Right renal pelvis (tissue), 4 donors: ENCODE data around the gene DCP1B. TPM values are rescaled to one million over a fixed set of nuclear protein-coding genes. Genes with fewer than 3 reads are reported as not detected.

Experiments used
- DNase-seq, 4 donors: peaks; one replicate each; pipeline ENCODE4 v3.0.0-alpha.2; 2013; ENCODE audit warnings: low read depth in 4 of 4, low spot score in 3 of 4, missing footprints in 1 of 4
- polyA plus RNA-seq, 4 donors: library from polyadenylated mRNA; unstranded; fragments of 120-200 nt; gene quantifications; one replicate each; pipeline ENCODE4 v1.2.1, GENCODE V29; 2013; ENCODE audit not compliant: insufficient read length in 4 of 4

The DCP1B gene
- polyA plus RNA-seq, 4 donors: 27.4 to 34.7 (median 31.2) TPM

GRCh38 chr12:1911598-1912575 is 92.4 kb downstream of the DCP1B start:
- no peak for DNase-seq

- no peak for DNase-seq
Measured at GRCh38 chr12:1910468-1910867, 93.8 kb downstream of the DCP1B start.

GRCh38 chr12:1908758-1909157 is 95.5 kb downstream of the DCP1B start:
- DNase-seq: no peak

- no peak for DNase-seq
Measured at GRCh38 chr12:1907652-1908611, 96.3 kb downstream of the DCP1B start.

- no peak for DNase-seq
Measured at GRCh38 chr12:1906579-1906978, 97.7 kb downstream of the DCP1B start.

- no peak for DNase-seq
Measured at GRCh38 chr12:1904875-1905274, 99.4 kb downstream of the DCP1B start.

GRCh38 chr12:1896964-1897363 is 107.3 kb downstream of the DCP1B start:
- no peak for DNase-seq

Other genes starting within 250 kb of the DCP1B start
- gene LRTM2, start 183.9 kb downstream of the DCP1B start, polyA plus RNA-seq: under 1 TPM; 0.26 to 0.58 (median 0.44) TPM
- gene CACNA2D4, start 85.8 kb downstream of the DCP1B start, polyA plus RNA-seq: 1 to 10 TPM; 1.9 to 3.0 (median 2.3) TPM
- 1 to 10 TPM; 7.6 to 8.6 (median 7.9) TPM for gene CACNA1C, start 48.5 kb upstream of the DCP1B start, polyA plus RNA-seq